Neural cell (in vitro differentiated cells): ENCODE results near the gene MPO. TPM values are rescaled to one million over a fixed set of nuclear protein-coding genes. Genes with fewer than 3 reads are reported as not detected.

Source experiments
- H2AFZ ChIP-seq: fragments of 200-600, 300-800 bp; sonication (generic), shearing (Covaris generic); 2 replicates; pipeline ENCODE4 v1.6.0; 2014; ENCODE audit warnings: low read depth, mild to moderate bottlenecking, antibody characterized with exemption, low read length, moderate library complexity
- H3F3A ChIP-seq: fragments of 200-600 bp; shearing (Covaris generic); 2 replicates; pipeline ENCODE4 v1.6.1; 2016; ENCODE audit warnings: mild to moderate bottlenecking, moderate library complexity, mixed read lengths, antibody characterized with exemption, low read length; ENCODE audit not compliant: insufficient read depth, poor library complexity, severe bottlenecking
- H3K27ac ChIP-seq: fragments of 200-600, 300-800 bp; sonication (generic), shearing (Covaris generic); 2 replicates; pipeline ENCODE4 v1.5.1; 2014; ENCODE audit warnings: mild to moderate bottlenecking, low read length, moderate library complexity
- H3K27me3 ChIP-seq: fragments of 300-800, 200-600 bp; sonication (generic), shearing (Covaris generic); 2 replicates; pipeline ENCODE4 v1.6.0; 2014; ENCODE audit warnings: mild to moderate bottlenecking, low read depth, low read length, moderate library complexity; ENCODE audit not compliant: insufficient read depth
- H3K36me3 ChIP-seq: fragments of 300-800, 200-600 bp; sonication (generic), shearing (Covaris generic); 2 replicates; pipeline ENCODE4 v1.5.1; 2014; ENCODE audit warnings: mild to moderate bottlenecking, antibody characterized with exemption, low read length, moderate library complexity; ENCODE audit not compliant: insufficient read depth
- H3K4me2 ChIP-seq: fragments of 300-800, 200-600 bp; sonication (generic), shearing (Covaris generic); 2 replicates; pipeline ENCODE4 v1.6.0; 2014; ENCODE audit warnings: mild to moderate bottlenecking, low read length
- H3K4me3 ChIP-seq: fragments of 300-800, 200-600 bp; sonication (generic), shearing (Covaris generic); 2 replicates; pipeline ENCODE4 v1.5.1; 2014; ENCODE audit warnings: mild to moderate bottlenecking, low read length, moderate library complexity
- H3K79me2 ChIP-seq: fragments of 200-600 bp; shearing (Covaris generic); replicated peaks from 2 replicates; pipeline ENCODE4 v1.6.0; 2014; ENCODE audit warnings: mild to moderate bottlenecking, low read length, moderate library complexity; ENCODE audit not compliant: insufficient read depth
- H3K9ac ChIP-seq: fragments of 300-800, 200-600 bp; sonication (generic), shearing (Covaris generic); 2 replicates; pipeline ENCODE4 v1.6.1; 2016; ENCODE audit warnings: mild to moderate bottlenecking, low read length, mixed read lengths
- H3K9me2 ChIP-seq: fragments of 200-600 bp; shearing (Covaris generic); 2 replicates; pipeline ENCODE4 v1.6.1; 2016; ENCODE audit warnings: mild to moderate bottlenecking, low read length, mixed read lengths; ENCODE audit not compliant: insufficient read depth
- H3K9me3 ChIP-seq: fragments of 200-600, 300-800 bp; sonication (generic), shearing (Covaris generic); 2 replicates; pipeline ENCODE4 v1.6.1; 2016; ENCODE audit warnings: mild to moderate bottlenecking, mixed run types, low read length, moderate library complexity, mixed read lengths
- H4K20me1 ChIP-seq: fragments of 200-600 bp; shearing (Covaris generic); 2 replicates; pipeline ENCODE4 v1.6.1; 2016; ENCODE audit warnings: mild to moderate bottlenecking, mixed run types; ENCODE audit not compliant: insufficient read depth
- CTCF ChIP-seq: fragments of 450-650 bp; IDR thresholded peaks from 2 replicates; pipeline ENCODE4 v1.5.1; 2014; ENCODE audit warnings: antibody characterized with exemption, mild to moderate bottlenecking, moderate library complexity; ENCODE audit not compliant: poor library complexity, severe bottlenecking
- EP300 ChIP-seq: fragments of 450-650 bp; conservative IDR thresholded peaks from 2 replicates; pipeline ENCODE4 v1.6.1; 2014; ENCODE audit warnings: antibody characterized with exemption, mild to moderate bottlenecking, moderate library complexity; ENCODE audit not compliant: poor library complexity, severe bottlenecking
- EZH2 ChIP-seq: fragments of 200-600, 300-800 bp; shearing (Covaris generic), sonication (generic); IDR thresholded peaks from 2 replicates; pipeline ENCODE4 v1.6.1; 2014; ENCODE audit warnings: antibody characterized with exemption, low read length, borderline replicate concordance, mild to moderate bottlenecking; ENCODE audit not compliant: insufficient read depth, poor library complexity, severe bottlenecking
- MXI1 ChIP-seq: fragments of 450-650 bp; conservative IDR thresholded peaks from 2 replicates; pipeline ENCODE4 v1.6.1; 2014; ENCODE audit warnings: antibody characterized with exemption, mild to moderate bottlenecking; ENCODE audit not compliant: poor library complexity, severe bottlenecking
- POLR2AphosphoS5 ChIP-seq: IDR thresholded peaks from 2 replicates; pipeline ENCODE4 v1.6.1; 2012
- RAD21 ChIP-seq: fragments of 450-650 bp; conservative IDR thresholded peaks from 2 replicates; pipeline ENCODE4 v1.6.1; 2014; ENCODE audit warnings: antibody characterized with exemption, mild to moderate bottlenecking, moderate library complexity
- REST ChIP-seq: IDR thresholded peaks from 2 replicates; pipeline ENCODE4 v1.6.1; 2012; ENCODE audit warnings: borderline replicate concordance
- SMC3 ChIP-seq: fragments of 450-650 bp; conservative IDR thresholded peaks from 2 replicates; pipeline ENCODE4 v1.6.1; 2014; ENCODE audit warnings: antibody characterized with exemption, mild to moderate bottlenecking, moderate library complexity; ENCODE audit not compliant: poor library complexity
- TAF1 ChIP-seq: IDR thresholded peaks from 2 replicates; pipeline ENCODE4 v1.6.1; 2012; ENCODE audit warnings: low read depth
- polyA plus RNA-seq: library from polyadenylated mRNA; depleted of rRNA; stranded (reverse); fragments of >200 nt; gene quantifications from 2 replicates; pipeline ENCODE4 v1.2.3, GENCODE V29; 2014

MPO gene
- polyA plus RNA-seq, 1 donor from 2014 or later, result not detected

DNA sequence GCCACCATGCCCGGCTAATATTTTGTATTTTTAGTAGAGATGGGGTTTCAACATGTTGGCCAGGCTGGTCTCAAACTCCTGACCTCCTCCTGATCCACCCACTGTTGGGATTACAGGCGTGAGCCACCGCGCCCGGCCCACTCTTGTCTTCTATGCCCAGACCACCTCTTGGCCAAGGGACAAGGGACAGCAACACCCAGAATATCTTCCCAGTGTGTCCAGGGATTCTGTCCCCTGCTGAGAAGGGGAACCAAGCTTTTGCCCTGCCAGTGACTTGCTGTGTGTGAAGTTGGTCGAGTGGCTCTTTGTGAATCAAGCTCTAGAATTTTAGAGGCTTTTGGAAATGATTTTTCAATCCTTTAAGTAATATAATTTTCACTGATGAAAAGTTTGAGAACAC lies 1.7 kb upstream of the MPO start (continued):
- no peak for TF ChIP-seq EP300
- no peak for TF ChIP-seq TAF1
- TF ChIP-seq RAD21, result no peak

- Histone ChIP-seq H3K4me2 (no peak overlapping the region), H3F3A (no peaks in the 10 kb centered on the region), H4K20me1 (no peaks in the 10 kb centered on the region), H3K27me3 (no peaks in the 10 kb centered on the region), H3K79me2 (no peaks in the 10 kb centered on the region), H2AFZ (no peak overlapping the region), H3K9me2 (no peaks in the 10 kb centered on the region), H3K27ac (no peak overlapping the region), H3K36me3 (no peaks in the 10 kb centered on the region), H3K9ac (no peak overlapping the region), H3K9me3 (no peaks in the 10 kb centered on the region), H3K4me3 (no peak overlapping the region)
- TF ChIP-seq RAD21 (no peak), TAF1 (no peak), EP300 (no peak), MXI1 (no peak), POLR2AphosphoS5 (no peak), SMC3 (no peak), EZH2 (no peak), REST (no peak), CTCF (no peak)
Measured at GRCh38 chr17:58281511-58282011, 826 bp upstream of the MPO start.

- no peaks in the 10 kb centered on the region for H3K9me2 ChIP-seq
- H3K36me3 ChIP-seq, result no peaks in the 10 kb centered on the region
- no peaks in the 10 kb centered on the region for H3K27me3 ChIP-seq
- no peaks in the 10 kb centered on the region for H4K20me1 ChIP-seq
- TF ChIP-seq RAD21 (no peak), REST (no peak), TAF1 (no peak), MXI1 (no peak), SMC3 (no peak), POLR2AphosphoS5 (no peak), EZH2 (no peak)
- H3K4me3 ChIP-seq, result no peak overlapping the region
- no peak overlapping the region for H3K27ac ChIP-seq
- H3K79me2 ChIP-seq, result no peaks in the 10 kb centered on the region
- H3K9ac ChIP-seq, result no peak overlapping the region
- H3K4me2 ChIP-seq, result no peak overlapping the region
- no peak overlapping the region for H2AFZ ChIP-seq
- H3F3A ChIP-seq, result no peaks in the 10 kb centered on the region
- H3K9me3 ChIP-seq, result no peaks in the 10 kb centered on the region
Measured at GRCh38 chr17:58279736-58280479, 827 bp downstream of the MPO start.
